Measurements from ENCODE around the gene CAPZA1. TPM values are rescaled to one million over a fixed set of nuclear protein-coding genes. Genes with fewer than 3 reads are reported as not detected.

CAPZA1 gene
- total and polyA plus RNA-seq, 4 donors, result 28.6 to 74.8 (median 48.9) TPM

DNA sequence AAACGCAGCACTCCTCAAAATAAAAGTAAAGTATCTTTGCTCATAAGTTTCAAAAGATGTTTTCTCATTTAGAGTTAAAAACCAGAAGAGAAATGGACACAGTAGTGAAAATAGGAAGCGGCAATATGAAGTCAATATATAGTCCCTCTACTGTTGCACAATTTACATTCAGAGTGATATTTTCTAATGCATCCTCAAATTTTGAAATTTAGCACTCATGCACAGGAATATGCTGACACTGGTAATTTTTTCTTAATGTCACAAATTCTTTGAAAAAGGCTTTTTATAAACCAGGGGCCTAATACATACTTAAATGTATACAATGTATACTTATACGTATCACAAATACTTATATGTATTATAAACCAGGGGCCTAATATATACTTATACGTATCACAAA lies 20.2 kb upstream of the CAPZA1 start (continued):
- TF ChIP-seq, protein P1, sequence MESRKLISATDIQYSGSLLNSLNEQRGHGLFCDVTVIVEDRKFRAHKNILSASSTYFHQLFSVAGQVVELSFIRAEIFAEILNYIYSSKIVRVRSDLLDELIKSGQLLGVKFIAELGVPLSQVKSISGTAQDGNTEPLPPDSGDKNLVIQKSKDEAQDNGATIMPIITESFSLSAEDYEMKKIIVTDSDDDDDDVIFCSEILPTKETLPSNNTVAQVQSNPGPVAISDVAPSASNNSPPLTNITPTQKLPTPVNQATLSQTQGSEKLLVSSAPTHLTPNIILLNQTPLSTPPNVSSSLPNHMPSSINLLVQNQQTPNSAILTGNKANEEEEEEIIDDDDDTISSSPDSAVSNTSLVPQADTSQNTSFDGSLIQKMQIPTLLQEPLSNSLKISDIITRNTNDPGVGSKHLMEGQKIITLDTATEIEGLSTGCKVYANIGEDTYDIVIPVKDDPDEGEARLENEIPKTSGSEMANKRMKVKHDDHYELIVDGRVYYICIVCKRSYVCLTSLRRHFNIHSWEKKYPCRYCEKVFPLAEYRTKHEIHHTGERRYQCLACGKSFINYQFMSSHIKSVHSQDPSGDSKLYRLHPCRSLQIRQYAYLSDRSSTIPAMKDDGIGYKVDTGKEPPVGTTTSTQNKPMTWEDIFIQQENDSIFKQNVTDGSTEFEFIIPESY (IDR thresholded peaks at IDR 0.05), result no peak
- TF ChIP-seq SP1 (IDR thresholded peaks at IDR 0.05), result no peak

DNA sequence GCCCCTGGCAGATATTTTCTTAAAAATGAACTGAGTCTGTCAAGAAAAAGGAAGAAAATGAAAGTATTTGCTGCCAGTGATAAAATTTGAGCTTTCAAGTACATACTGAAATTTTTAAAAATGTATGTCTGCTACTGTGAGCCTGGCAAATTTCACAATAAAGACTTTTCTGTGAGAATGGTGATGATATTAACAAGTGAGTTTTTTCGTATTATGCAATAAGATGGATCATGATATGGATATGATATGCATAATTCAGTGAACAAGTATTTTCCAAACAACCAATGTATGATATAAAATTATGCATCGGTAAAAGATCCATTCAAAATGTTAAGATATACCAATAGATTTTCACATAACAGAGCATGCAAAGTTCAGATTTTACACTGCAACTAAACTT lies 16.6 kb upstream of the CAPZA1 start:
- Histone ChIP-seq H3K9ac (ENCODE audit: low read depth in 1 of 2, low read length in 2 of 2) (no peak overlapping the region), H3K27ac (ENCODE audit: low read depth in 1 of 2, low read length in 2 of 2) (no peak overlapping the region), H3K4me3 (ENCODE audit: low read depth in 1 of 3, low read length in 3 of 3) (no peak overlapping the region), H3K27me3 (ENCODE audit: control insufficient read depth in 4 of 4, insufficient read depth in 4 of 4, low read length in 3 of 4) (no peaks in the 10 kb centered on the region), H3K36me3 (ENCODE audit: control insufficient read depth in 4 of 4, insufficient read depth in 3 of 4, low read depth in 1 of 4, low read length in 3 of 4) (peaks cover 5 to 36% (median 17%) of the 10 kb centered on the region in 4 donors), H3K4me1 (ENCODE audit: control insufficient read depth in 4 of 4, insufficient read depth in 4 of 4, low read length in 3 of 4) (no peaks in the 10 kb centered on the region), H3K9me3 (ENCODE audit: control insufficient read depth in 4 of 4, low read length in 3 of 4) (no peaks in the 10 kb centered on the region)
- 98% methylated on average over 2 of the region's 2 CpGs for WGBS
- no peak for TF ChIP-seq HNF4A (conservative IDR thresholded peaks at IDR 0.05)
- TF ChIP-seq JUND (IDR thresholded peaks at IDR 0.05), result no peak
- TF ChIP-seq, protein P1 (IDR thresholded peaks at IDR 0.05), result no peak
- TF ChIP-seq, protein P2, sequence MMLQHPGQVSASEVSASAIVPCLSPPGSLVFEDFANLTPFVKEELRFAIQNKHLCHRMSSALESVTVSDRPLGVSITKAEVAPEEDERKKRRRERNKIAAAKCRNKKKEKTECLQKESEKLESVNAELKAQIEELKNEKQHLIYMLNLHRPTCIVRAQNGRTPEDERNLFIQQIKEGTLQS (IDR thresholded peaks at IDR 0.05), result no peak
- TF ChIP-seq, protein P3, sequence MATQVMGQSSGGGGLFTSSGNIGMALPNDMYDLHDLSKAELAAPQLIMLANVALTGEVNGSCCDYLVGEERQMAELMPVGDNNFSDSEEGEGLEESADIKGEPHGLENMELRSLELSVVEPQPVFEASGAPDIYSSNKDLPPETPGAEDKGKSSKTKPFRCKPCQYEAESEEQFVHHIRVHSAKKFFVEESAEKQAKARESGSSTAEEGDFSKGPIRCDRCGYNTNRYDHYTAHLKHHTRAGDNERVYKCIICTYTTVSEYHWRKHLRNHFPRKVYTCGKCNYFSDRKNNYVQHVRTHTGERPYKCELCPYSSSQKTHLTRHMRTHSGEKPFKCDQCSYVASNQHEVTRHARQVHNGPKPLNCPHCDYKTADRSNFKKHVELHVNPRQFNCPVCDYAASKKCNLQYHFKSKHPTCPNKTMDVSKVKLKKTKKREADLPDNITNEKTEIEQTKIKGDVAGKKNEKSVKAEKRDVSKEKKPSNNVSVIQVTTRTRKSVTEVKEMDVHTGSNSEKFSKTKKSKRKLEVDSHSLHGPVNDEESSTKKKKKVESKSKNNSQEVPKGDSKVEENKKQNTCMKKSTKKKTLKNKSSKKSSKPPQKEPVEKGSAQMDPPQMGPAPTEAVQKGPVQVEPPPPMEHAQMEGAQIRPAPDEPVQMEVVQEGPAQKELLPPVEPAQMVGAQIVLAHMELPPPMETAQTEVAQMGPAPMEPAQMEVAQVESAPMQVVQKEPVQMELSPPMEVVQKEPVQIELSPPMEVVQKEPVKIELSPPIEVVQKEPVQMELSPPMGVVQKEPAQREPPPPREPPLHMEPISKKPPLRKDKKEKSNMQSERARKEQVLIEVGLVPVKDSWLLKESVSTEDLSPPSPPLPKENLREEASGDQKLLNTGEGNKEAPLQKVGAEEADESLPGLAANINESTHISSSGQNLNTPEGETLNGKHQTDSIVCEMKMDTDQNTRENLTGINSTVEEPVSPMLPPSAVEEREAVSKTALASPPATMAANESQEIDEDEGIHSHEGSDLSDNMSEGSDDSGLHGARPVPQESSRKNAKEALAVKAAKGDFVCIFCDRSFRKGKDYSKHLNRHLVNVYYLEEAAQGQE (IDR thresholded peaks at IDR 0.05), result no peak
- TF ChIP-seq, protein P4, sequence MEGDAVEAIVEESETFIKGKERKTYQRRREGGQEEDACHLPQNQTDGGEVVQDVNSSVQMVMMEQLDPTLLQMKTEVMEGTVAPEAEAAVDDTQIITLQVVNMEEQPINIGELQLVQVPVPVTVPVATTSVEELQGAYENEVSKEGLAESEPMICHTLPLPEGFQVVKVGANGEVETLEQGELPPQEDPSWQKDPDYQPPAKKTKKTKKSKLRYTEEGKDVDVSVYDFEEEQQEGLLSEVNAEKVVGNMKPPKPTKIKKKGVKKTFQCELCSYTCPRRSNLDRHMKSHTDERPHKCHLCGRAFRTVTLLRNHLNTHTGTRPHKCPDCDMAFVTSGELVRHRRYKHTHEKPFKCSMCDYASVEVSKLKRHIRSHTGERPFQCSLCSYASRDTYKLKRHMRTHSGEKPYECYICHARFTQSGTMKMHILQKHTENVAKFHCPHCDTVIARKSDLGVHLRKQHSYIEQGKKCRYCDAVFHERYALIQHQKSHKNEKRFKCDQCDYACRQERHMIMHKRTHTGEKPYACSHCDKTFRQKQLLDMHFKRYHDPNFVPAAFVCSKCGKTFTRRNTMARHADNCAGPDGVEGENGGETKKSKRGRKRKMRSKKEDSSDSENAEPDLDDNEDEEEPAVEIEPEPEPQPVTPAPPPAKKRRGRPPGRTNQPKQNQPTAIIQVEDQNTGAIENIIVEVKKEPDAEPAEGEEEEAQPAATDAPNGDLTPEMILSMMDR (IDR thresholded peaks at IDR 0.05; ENCODE audit: low read depth, low read length, missing input control), result no peak
- no peak for TF ChIP-seq TAF1 (conservative IDR thresholded peaks at IDR 0.05)
- no peak for TF ChIP-seq RAD21 (IDR thresholded peaks at IDR 0.05)
- no peak for TF ChIP-seq FOXA1 (IDR thresholded peaks at IDR 0.05)
- TF ChIP-seq RXRA (IDR thresholded peaks at IDR 0.05), result no peak
- TF ChIP-seq SP1 (IDR thresholded peaks at IDR 0.05), result no peak
- DNase-seq (ENCODE audit: low spot score), result no peak
